HFF-Myc (cell line): ENCODE data around the gene SERINC1.

Source experiments
- DNase-seq: peaks from one replicate; pipeline ENCODE4 v3.0.0-alpha.2; 2011; ENCODE audit warnings: low read depth; ENCODE audit errors: extremely low read depth
- H3K4me3 ChIP-seq: replicated peaks from 2 replicates; pipeline ENCODE4 v1.5.1; 2011; ENCODE audit warnings: low read depth, mild to moderate bottlenecking, control low read depth, low read length
- CTCF ChIP-seq: IDR thresholded peaks from 2 replicates; pipeline ENCODE4 v1.5.1; 2012; ENCODE audit warnings: mild to moderate bottlenecking, low read depth, low read length, control low read depth; ENCODE audit errors: missing control alignments

The SERINC1 gene

DNA sequence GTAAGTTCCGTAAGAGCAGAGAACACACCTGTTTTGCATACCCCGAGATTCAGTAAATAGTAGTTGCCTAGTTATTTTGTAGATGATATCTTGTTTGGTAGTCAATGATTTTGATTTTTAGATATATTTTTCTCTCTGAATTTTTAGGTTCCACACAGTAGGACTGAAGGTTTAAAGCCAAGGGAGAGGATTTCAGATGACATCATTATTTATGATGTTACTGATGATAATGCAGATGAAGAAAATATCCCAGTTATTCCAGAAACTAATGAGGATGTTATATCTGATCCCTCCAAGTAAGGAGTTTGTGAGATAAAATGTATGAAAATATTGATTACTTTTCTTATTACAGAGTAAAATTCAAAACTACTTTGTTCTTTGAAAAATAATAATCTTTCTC lies 49.6 kb downstream of the SERINC1 start:
- no peak for DNase-seq
- no peak for TF ChIP-seq CTCF

GRCh38 chr6:122416825-122417224 lies 54.8 kb downstream of the SERINC1 start:
- DNase-seq = no peak
- TF ChIP-seq CTCF = no peak
- no peak overlapping the region for H3K4me3 ChIP-seq

More for the DNA sequence above, 49.6 kb downstream of the SERINC1 start:
- H3K4me3 ChIP-seq = no peak overlapping the region

- no peak for DNase-seq
- no peak for TF ChIP-seq CTCF
- no peak overlapping the region for H3K4me3 ChIP-seq
These were observed 59.6 kb downstream of the SERINC1 start for GRCh38 chr6:122412001-122412400.

DNA sequence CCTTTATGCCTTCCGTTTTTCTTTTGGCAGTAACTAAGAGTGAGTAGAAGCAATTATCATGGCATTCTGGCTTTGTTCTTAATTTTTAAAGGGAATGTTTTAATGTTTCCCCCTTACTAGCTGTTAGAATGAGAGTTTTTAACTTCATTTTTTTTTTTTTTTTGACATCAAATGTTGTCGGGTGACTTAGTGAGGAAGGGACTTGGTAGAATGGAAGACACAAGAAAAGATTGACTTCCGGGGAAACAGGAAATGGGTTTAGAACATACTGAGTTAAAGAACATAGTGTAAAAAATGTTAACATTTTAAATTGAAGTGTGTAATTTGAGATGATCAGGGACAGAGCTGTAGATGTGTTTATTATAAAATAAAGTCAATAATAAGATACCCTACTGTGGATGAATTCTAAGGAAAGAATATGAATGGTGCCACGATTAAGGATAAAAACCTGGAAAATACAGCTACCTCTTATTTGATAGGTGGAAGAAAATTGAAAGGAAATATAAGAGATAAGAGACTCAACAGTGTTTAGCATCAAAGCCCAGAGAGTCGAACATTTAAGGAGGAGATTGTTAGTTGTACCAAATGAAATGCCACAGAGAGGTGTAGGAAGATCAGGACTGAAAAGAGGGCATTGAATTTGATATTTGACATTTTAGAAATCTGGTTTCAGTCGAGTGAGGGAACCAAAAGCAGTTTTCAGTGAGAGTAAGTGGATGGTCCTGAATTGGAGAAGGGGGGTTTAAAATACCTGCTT lies 62.7 kb downstream of the SERINC1 start:
- TF ChIP-seq CTCF = no peak
- H3K4me3 ChIP-seq = no peak overlapping the region
- no peak for DNase-seq

- TF ChIP-seq CTCF = no peak
- DNase-seq = no peak
- no peak overlapping the region for H3K4me3 ChIP-seq
These were observed 63.4 kb downstream of the SERINC1 start for GRCh38 chr6:122408240-122408639.

GRCh38 chr6:122407712-122408111 lies 63.9 kb downstream of the SERINC1 start:
- no peak overlapping the region for H3K4me3 ChIP-seq
- TF ChIP-seq CTCF = no peak
- no peak for DNase-seq

DNA sequence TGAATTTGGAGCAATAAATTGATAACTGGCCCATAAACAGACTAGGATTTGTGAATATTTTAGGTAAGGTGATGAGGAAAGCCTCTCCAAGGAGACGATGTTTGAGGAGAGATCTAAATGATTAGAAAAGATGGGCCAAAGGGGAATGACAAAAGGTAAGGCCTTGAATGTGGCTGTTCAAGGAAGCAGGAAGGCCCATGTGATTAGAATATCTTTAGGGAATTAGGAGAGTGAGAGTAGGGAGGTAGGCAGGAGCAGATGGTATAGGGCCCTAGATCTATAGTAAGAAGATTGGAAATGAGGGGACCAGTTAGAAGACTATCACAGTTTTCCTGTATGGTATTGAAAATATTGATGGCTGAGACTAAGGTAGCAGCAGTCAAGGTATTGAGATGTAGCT lies 65.4 kb downstream of the SERINC1 start:
- DNase-seq = no peak
- no peak overlapping the region for H3K4me3 ChIP-seq
- TF ChIP-seq CTCF = no peak
